PC-3 (cell line): Measurements from ENCODE around the gene POU2AF3. TPM values are rescaled to one million over a fixed set of nuclear protein-coding genes. Genes with fewer than 3 reads are reported as not detected.

Experiments used
- ATAC-seq: fragments of 200-7000 bp; cut with Tn5 transposase; 2 replicates; pipeline ENCODE4 v1.9.1; 2020; ENCODE audit warnings: mild to moderate bottlenecking, moderate library complexity
- BruUV-seq: library from RNA; stranded (reverse); fragments of 400-500 nt; replicated peaks from 2 replicates; lab custom pipeline; 2021; lab: Mats Ljungman, UMichigan
- CTCF ChIA-PET: fragments of 300-600 bp; sonication (Branson Sonifier 250); formaldehyde crosslinking; loops from one replicate; lab custom pipeline; 2022; ENCODE audit warnings: antibody characterized with exemption; lab: Charles Lee
- POLR2A ChIA-PET: fragments of 300-600 bp; sonication (Branson Sonifier 250); formaldehyde crosslinking; loops from one replicate; lab custom pipeline; 2022; ENCODE audit warnings: antibody characterized with exemption; ENCODE audit not compliant: unreplicated experiment; lab: Charles Lee
- DNase-seq: peaks from one replicate; pipeline ENCODE4 v3.0.0-alpha.2; 2015
- H2AFZ ChIP-seq: fragments of 300-600 bp; sonication (generic); 2 replicates; pipeline ENCODE4 v1.6.0; 2016; ENCODE audit warnings: antibody characterized with exemption, low read length
- H3F3A ChIP-seq: fragments of 300-600 bp; sonication (generic); one replicate; pipeline ENCODE4 v1.6.0; 2017; ENCODE audit warnings: antibody characterized with exemption, low read length, control low read depth, mild to moderate bottlenecking; ENCODE audit not compliant: unreplicated experiment
- H3K27ac ChIP-seq: fragments of 300-600 bp; sonication (generic); 2 replicates; pipeline ENCODE4 v1.5.1; 2016; ENCODE audit warnings: mild to moderate bottlenecking, low read length
- H3K27me3 ChIP-seq: fragments of 300-600 bp; sonication (generic); 2 replicates; pipeline ENCODE4 v1.6.1; 2016; ENCODE audit warnings: low read length, mixed read lengths
- H3K36me3 ChIP-seq: fragments of 300-600 bp; sonication (generic); 2 replicates; pipeline ENCODE4 v1.6.1; 2016; ENCODE audit warnings: low read depth, mixed run types, low read length, mixed read lengths
- H3K4me1 ChIP-seq: fragments of 300-600 bp; sonication (generic); 2 replicates; pipeline ENCODE4 v1.5.1; 2016; ENCODE audit warnings: low read length; ENCODE audit not compliant: insufficient read depth
- H3K4me2 ChIP-seq: fragments of 300-600 bp; sonication (generic); 2 replicates; pipeline ENCODE4 v1.6.0; 2016; ENCODE audit warnings: low read length
- H3K4me3 ChIP-seq: fragments of 300-600 bp; sonication (generic); 2 replicates; pipeline ENCODE4 v1.5.1; 2016; ENCODE audit warnings: mild to moderate bottlenecking, low read length, mixed read lengths
- H3K79me2 ChIP-seq: fragments of 300-600 bp; sonication (generic); 2 replicates; pipeline ENCODE4 v1.6.1; 2017; ENCODE audit warnings: low read length, mixed read lengths
- H3K9ac ChIP-seq: fragments of 300-600 bp; sonication (generic); 2 replicates; pipeline ENCODE4 v1.6.0; 2016; ENCODE audit warnings: mild to moderate bottlenecking, low read length
- H3K9me2 ChIP-seq: fragments of 300-600 bp; sonication (generic); replicated peaks from 2 replicates; pipeline ENCODE4 v1.6.1; 2016; ENCODE audit warnings: mixed run types, low read length, mixed read lengths
- H3K9me3 ChIP-seq: fragments of 300-600 bp; sonication (generic); 2 replicates; pipeline ENCODE4 v1.6.1; 2016; ENCODE audit warnings: low read length, mixed read lengths
- H4K20me1 ChIP-seq: fragments of 300-600 bp; sonication (generic); 2 replicates; pipeline ENCODE4 v1.6.1; 2016; ENCODE audit warnings: low read length, mixed read lengths
- CTCF ChIP-seq: fragments of 300-600 bp; sonication (generic); conservative IDR thresholded peaks from 2 replicates; pipeline ENCODE4 v1.5.1; 2017; ENCODE audit warnings: antibody characterized with exemption, low read depth, mild to moderate bottlenecking, low read length
- EZH2 ChIP-seq: fragments of 300-600 bp; sonication (generic); IDR thresholded peaks from one replicate; pipeline ENCODE4 v1.6.1; 2017; ENCODE audit warnings: antibody characterized with exemption, mild to moderate bottlenecking, low read length; ENCODE audit not compliant: unreplicated experiment
- EZH2phosphoT487 ChIP-seq: fragments of 300-600 bp; sonication (generic); IDR thresholded peaks from 2 replicates; pipeline ENCODE4 v1.6.1; 2018; ENCODE audit warnings: mild to moderate bottlenecking, antibody characterized with exemption, low read length, borderline replicate concordance
- intact Hi-C: fragments of 100-400 bp; cut with micrococcal nuclease; formaldehyde crosslinking; loops from 2 replicates; pipeline ENCODE4 v1.9.0; 2023
- total RNA-seq: library from RNA; depleted of rRNA; stranded (reverse); fragments of >200 nt; gene quantifications from 2 replicates; pipeline ENCODE4 v1.2.3, GENCODE V29; 2014

POU2AF3 gene
- total RNA-seq, 1 experiment from 2014 or later: not detected

- Histone ChIP-seq H4K20me1 (no peaks in the 10 kb centered on the region), H3K27me3 (peaks cover 30% of the 10 kb centered on the region), H3K9ac (no peak overlapping the region), H3K4me3 (no peak overlapping the region), H3F3A (no peaks in the 10 kb centered on the region), H2AFZ (no peak overlapping the region), H3K4me1 (no peaks in the 10 kb centered on the region), H3K36me3 (no peaks in the 10 kb centered on the region), H3K27ac (no peak overlapping the region), H3K4me2 (no peak overlapping the region), H3K79me2 (no peaks in the 10 kb centered on the region), H3K9me3 (no peaks in the 10 kb centered on the region), H3K9me2 (no peaks in the 10 kb centered on the region)
- intact Hi-C loops: no loop called here
- no TSS peak for BruUV-seq
- ChIA-PET CTCF (no interaction called here), POLR2A (no interaction called here)
- DNase-seq (no peak), ATAC-seq (no peak)
- TF ChIP-seq EZH2phosphoT487 (no peak), CTCF (no peak), EZH2 (no peak)
Measured at GRCh38 chr11:111355956-111356659, 57.8 kb downstream of the POU2AF3 start.

GRCh38 chr11:111356660-111357048, 58.3 kb downstream of the POU2AF3 start:
- ChIA-PET POLR2A (no interaction called here), CTCF (no interaction called here)
- H3K36me3 ChIP-seq: no peaks in the 10 kb centered on the region
- DNase-seq (no peak), ATAC-seq (no peak)
- BruUV-seq: no TSS peak
- H3K4me3 ChIP-seq: no peak overlapping the region
- H3K9me3 ChIP-seq: no peaks in the 10 kb centered on the region
- no peaks in the 10 kb centered on the region for H3F3A ChIP-seq
- H3K27me3 ChIP-seq: peaks cover 25% of the 10 kb centered on the region
- no peaks in the 10 kb centered on the region for H3K4me1 ChIP-seq
- no peak for TF ChIP-seq EZH2
- TF ChIP-seq CTCF: no peak
- no peak for TF ChIP-seq EZH2phosphoT487
- H3K9ac ChIP-seq: no peak overlapping the region
- H3K79me2 ChIP-seq: no peaks in the 10 kb centered on the region
- intact Hi-C loops: no loop called here
- no peak overlapping the region for H3K27ac ChIP-seq
- H4K20me1 ChIP-seq: no peaks in the 10 kb centered on the region
- no peaks in the 10 kb centered on the region for H3K9me2 ChIP-seq
- no peak overlapping the region for H2AFZ ChIP-seq
- H3K4me2 ChIP-seq: no peak overlapping the region
